ENCODE data around the gene BCLAF1.

The BCLAF1 gene

DNA sequence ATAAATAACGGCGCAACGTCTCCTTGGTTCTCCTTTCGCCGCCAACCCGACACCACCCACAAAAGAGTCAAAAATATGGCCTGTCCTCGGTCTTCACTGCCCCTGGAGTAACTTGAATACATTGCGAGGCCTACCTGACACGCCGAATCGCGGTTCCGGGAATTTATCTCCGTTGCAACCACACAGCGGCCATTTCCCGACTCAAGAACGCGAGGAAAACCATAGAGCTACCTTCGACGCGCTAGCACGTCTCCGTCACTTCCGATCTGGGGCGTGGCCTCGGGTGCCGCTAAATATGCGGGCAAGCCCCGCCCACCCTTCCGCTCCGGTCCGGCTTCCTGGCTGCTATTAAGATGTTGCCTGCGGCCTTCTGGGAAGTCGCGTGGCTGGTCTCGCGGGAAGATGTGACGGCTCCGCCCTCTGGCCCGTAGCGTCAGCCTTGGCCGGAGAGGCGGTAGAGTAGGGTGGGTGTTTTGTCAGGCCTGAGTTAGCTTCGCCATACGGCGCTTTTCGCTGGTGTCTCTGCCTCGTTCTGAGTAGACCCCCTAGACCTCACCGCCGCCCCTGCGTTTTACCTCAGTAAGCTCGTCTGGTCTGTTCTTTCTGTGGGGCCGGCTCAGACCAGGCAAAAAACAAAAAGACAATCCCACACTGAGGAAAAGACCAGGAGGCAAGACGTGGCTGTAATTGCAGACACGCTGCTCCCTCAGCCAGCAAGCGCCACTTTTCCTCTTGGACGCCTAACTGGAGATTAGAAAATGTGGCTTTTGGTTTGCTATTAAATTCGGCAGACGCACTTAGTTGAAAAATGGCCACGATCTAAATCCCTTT lies at the start of gene BCLAF1:
Gene BCLAF1, minus strand, starts transcription at position 268 of the 831 bp plus-strand sequence. CDS start 9,980 bp downstream, outside the sequence.
- TF ChIP-seq, protein P1, sequence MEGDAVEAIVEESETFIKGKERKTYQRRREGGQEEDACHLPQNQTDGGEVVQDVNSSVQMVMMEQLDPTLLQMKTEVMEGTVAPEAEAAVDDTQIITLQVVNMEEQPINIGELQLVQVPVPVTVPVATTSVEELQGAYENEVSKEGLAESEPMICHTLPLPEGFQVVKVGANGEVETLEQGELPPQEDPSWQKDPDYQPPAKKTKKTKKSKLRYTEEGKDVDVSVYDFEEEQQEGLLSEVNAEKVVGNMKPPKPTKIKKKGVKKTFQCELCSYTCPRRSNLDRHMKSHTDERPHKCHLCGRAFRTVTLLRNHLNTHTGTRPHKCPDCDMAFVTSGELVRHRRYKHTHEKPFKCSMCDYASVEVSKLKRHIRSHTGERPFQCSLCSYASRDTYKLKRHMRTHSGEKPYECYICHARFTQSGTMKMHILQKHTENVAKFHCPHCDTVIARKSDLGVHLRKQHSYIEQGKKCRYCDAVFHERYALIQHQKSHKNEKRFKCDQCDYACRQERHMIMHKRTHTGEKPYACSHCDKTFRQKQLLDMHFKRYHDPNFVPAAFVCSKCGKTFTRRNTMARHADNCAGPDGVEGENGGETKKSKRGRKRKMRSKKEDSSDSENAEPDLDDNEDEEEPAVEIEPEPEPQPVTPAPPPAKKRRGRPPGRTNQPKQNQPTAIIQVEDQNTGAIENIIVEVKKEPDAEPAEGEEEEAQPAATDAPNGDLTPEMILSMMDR (IDR thresholded peaks at IDR 0.05; ENCODE audit: control insufficient read depth, insufficient read depth, low read depth, low read length, missing control alignments): no peak
- H3K4me3 ChIP-seq (ENCODE audit: control insufficient read depth, low read depth, low read length): peak within 1 kb of the TSS; percentile 75
- peak; percentile 99 for DNase-seq (ENCODE audit: low read depth)

DNA sequence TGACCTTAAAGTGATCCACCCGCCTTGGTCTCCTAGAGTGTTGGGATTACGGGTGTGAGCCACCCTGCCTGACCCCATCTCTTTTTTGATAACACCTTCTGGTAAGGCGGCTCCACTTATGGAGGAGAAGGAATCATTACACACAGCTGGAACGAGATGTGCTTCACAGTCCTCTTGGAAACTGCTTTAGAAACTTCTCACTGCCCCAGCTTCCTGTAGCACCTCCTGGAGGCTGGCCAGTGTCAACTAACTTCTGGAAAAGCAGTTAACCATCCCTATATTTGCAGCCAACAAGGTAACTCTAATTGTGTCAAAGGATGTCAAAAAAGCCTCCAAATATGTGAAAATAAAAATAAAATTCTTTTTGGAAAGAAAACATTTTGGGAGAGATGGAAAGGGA lies 48.8 kb upstream of the BCLAF1 start:
- DNase-seq (ENCODE audit: low read depth): no peak
- no peak overlapping the region for H3K4me3 ChIP-seq (ENCODE audit: control insufficient read depth, low read depth, low read length)
- TF ChIP-seq, protein P1 (IDR thresholded peaks at IDR 0.05; ENCODE audit: control insufficient read depth, insufficient read depth, low read depth, low read length, missing control alignments): no peak

DNA sequence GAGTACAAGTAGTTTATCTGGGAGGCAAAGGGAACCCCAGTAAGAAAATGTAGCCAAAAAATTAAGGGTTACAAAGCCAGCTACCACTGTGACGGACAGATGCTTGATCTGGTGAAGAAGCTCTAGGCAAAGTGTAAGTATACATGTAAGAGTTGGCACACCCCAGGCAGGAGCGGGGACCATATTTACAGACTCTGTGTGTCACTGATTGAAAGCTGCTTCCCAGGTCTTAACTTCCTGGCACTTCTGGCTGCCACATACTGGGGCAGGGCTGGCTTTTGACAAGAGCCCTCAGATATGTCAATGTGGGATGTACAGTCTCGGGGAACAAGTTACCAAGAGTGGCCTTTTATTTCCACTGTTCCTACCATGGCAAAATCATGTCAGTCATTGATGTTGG lies 48.0 kb upstream of the BCLAF1 start:
- TF ChIP-seq, protein P1 (IDR thresholded peaks at IDR 0.05; ENCODE audit: control insufficient read depth, insufficient read depth, low read depth, low read length, missing control alignments): no peak
- H3K4me3 ChIP-seq (ENCODE audit: control insufficient read depth, low read depth, low read length): no peak overlapping the region
- no peak for DNase-seq (ENCODE audit: low read depth)

- H3K4me3 ChIP-seq (ENCODE audit: control insufficient read depth, low read depth, low read length): no peak overlapping the region
- DNase-seq (ENCODE audit: low read depth): no peak
- TF ChIP-seq, protein P1 (IDR thresholded peaks at IDR 0.05; ENCODE audit: control insufficient read depth, insufficient read depth, low read depth, low read length, missing control alignments): no peak
These were observed 47.5 kb upstream of the BCLAF1 start for GRCh38 chr6:136337121-136337520.

- DNase-seq (ENCODE audit: low read depth): no peak
- no peak overlapping the region for H3K4me3 ChIP-seq (ENCODE audit: control insufficient read depth, low read depth, low read length)
- TF ChIP-seq, protein P1 (IDR thresholded peaks at IDR 0.05; ENCODE audit: control insufficient read depth, insufficient read depth, low read depth, low read length, missing control alignments): no peak
These were observed 46.2 kb upstream of the BCLAF1 start for GRCh38 chr6:136335736-136336363.

GRCh38 chr6:136334853-136335252 lies 45.2 kb upstream of the BCLAF1 start:
- H3K4me3 ChIP-seq (ENCODE audit: control insufficient read depth, low read depth, low read length): no peak overlapping the region
- no peak for DNase-seq (ENCODE audit: low read depth)
- TF ChIP-seq, protein P1 (IDR thresholded peaks at IDR 0.05; ENCODE audit: control insufficient read depth, insufficient read depth, low read depth, low read length, missing control alignments): peak; percentile 6

Data from AG09309 (cell line).